HUES64 (cell line): ENCODE results near the gene IKBKE.
"Not testable (repeated sequence)": the region's sequence is repeated elsewhere in the genome, so short reads cannot be mapped to it uniquely, and the experiment has no call there.

Experiments used
- H3K27ac ChIP-seq: 2 replicates; pipeline ENCODE4 v1.7.0; 2013; ENCODE audit warnings: low read depth, low read length, inconsistent platforms
- H3K27me3 ChIP-seq: 2 replicates; pipeline ENCODE4 v1.6.1; 2013; ENCODE audit warnings: mild to moderate bottlenecking, low read length; ENCODE audit not compliant: insufficient read depth
- H3K36me3 ChIP-seq: 2 replicates; pipeline ENCODE4 v1.6.1; 2013; ENCODE audit warnings: mild to moderate bottlenecking, low read length; ENCODE audit not compliant: insufficient read depth
- H3K4me1 ChIP-seq: 2 replicates; pipeline ENCODE4 v1.6.1; 2013; ENCODE audit warnings: mild to moderate bottlenecking, low read length, moderate library complexity; ENCODE audit not compliant: insufficient read depth
- H3K4me3 ChIP-seq: 2 replicates; pipeline ENCODE4 v1.5.1; 2013; ENCODE audit warnings: mild to moderate bottlenecking, low read length, moderate library complexity
- H3K9ac ChIP-seq: 2 replicates; pipeline ENCODE4 v1.6.1; 2013; ENCODE audit warnings: mild to moderate bottlenecking, low read depth, low read length
- H3K9me3 ChIP-seq: 2 replicates; pipeline ENCODE4 v1.6.1; 2013; ENCODE audit warnings: low read depth, low read length; ENCODE audit not compliant: insufficient read depth
- WGBS: fragments of 150-250, 120-280 bp; methylation state at CpG from one replicate; pipeline ENCODE4 v1.1.7; 2013; ENCODE audit warnings: missing lambda C conversion rate; 5-methylcytosine and 5-hydroxymethylcytosine counted together

IKBKE gene

GRCh38 chr1:206476591-206476990 lies 6.3 kb downstream of the IKBKE start:
- Histone ChIP-seq H3K9ac (no peak overlapping the region), H3K4me3 (no peak overlapping the region), H3K27ac (no peak overlapping the region), H3K27me3 (no peaks in the 10 kb centered on the region), H3K4me1 (peaks cover 18% of the 10 kb centered on the region), H3K36me3 (peaks cover 7% of the 10 kb centered on the region; the same call in 1 of the 2 replicates), H3K9me3 (no peaks in the 10 kb centered on the region)
- 95% methylated on average over 14 of the region's 14 CpGs for WGBS

GRCh38 chr1:206477110-206477509 lies 6.8 kb downstream of the IKBKE start:
- Histone ChIP-seq H3K4me3 (no peak overlapping the region), H3K27ac (no peak overlapping the region), H3K4me1 (peaks cover 13% of the 10 kb centered on the region), H3K36me3 (peaks cover 7% of the 10 kb centered on the region; the same call in 1 of the 2 replicates), H3K9ac (no peak overlapping the region), H3K9me3 (no peaks in the 10 kb centered on the region), H3K27me3 (no peaks in the 10 kb centered on the region)
- WGBS: 95% methylated on average over 5 of the region's 5 CpGs

- no peak overlapping the region for H3K4me3 ChIP-seq
- 91% methylated on average over 20 of the region's 21 CpGs for WGBS
- peaks cover 11% of the 10 kb centered on the region; the same call in 1 of the 2 replicates for H3K36me3 ChIP-seq
- no peaks in the 10 kb centered on the region for H3K27me3 ChIP-seq
- H3K9ac ChIP-seq: no peak overlapping the region
- no peak overlapping the region for H3K27ac ChIP-seq
- H3K9me3 ChIP-seq: no peaks in the 10 kb centered on the region
- H3K4me1 ChIP-seq: peaks cover 7% of the 10 kb centered on the region; the same call in 1 of the 2 replicates
Measured at GRCh38 chr1:206477581-206478380, 7.5 kb downstream of the IKBKE start.

- no peak overlapping the region for H3K9ac ChIP-seq
- H3K4me3 ChIP-seq: no peak overlapping the region
- no peaks in the 10 kb centered on the region for H3K27me3 ChIP-seq
- H3K4me1 ChIP-seq: no peaks in the 10 kb centered on the region
- H3K36me3 ChIP-seq: peaks cover 17% of the 10 kb centered on the region; the same call in 1 of the 2 replicates
- no peak overlapping the region for H3K27ac ChIP-seq
- H3K9me3 ChIP-seq: no peaks in the 10 kb centered on the region
- 89% methylated on average over 11 of the region's 11 CpGs for WGBS
Measured at GRCh38 chr1:206478746-206479145, 8.5 kb downstream of the IKBKE start.

- H3K36me3 ChIP-seq: peaks cover 17% of the 10 kb centered on the region; the same call in 1 of the 2 replicates
- 76% methylated on average over 14 of the region's 14 CpGs for WGBS
- no peak overlapping the region for H3K9ac ChIP-seq
- H3K4me1 ChIP-seq: no peaks in the 10 kb centered on the region
- no peaks in the 10 kb centered on the region for H3K27me3 ChIP-seq
- no peak overlapping the region for H3K4me3 ChIP-seq
- H3K27ac ChIP-seq: no peak overlapping the region
- H3K9me3 ChIP-seq: no peaks in the 10 kb centered on the region
Measured at GRCh38 chr1:206479183-206480125, 9.2 kb downstream of the IKBKE start.

- 95% methylated on average over 8 of the region's 8 CpGs for WGBS
- Histone ChIP-seq H3K27ac (no peak overlapping the region), H3K4me1 (no peaks in the 10 kb centered on the region), H3K9ac (no peak overlapping the region), H3K4me3 (no peak overlapping the region), H3K27me3 (no peaks in the 10 kb centered on the region), H3K9me3 (no peaks in the 10 kb centered on the region), H3K36me3 (0 out of 2 replicates have a peak, but pooled peaks cover 14% of the 10 kb centered on the region)
Measured at GRCh38 chr1:206480211-206480610, 9.9 kb downstream of the IKBKE start.

- Histone ChIP-seq H3K9me3 (no peaks in the 10 kb centered on the region), H3K4me3 (no peak overlapping the region), H3K4me1 (no peaks in the 10 kb centered on the region), H3K27me3 (no peaks in the 10 kb centered on the region), H3K9ac (no peak overlapping the region), H3K27ac (no peak overlapping the region), H3K36me3 (0 out of 2 replicates have a peak, but pooled peaks cover 10% of the 10 kb centered on the region)
- WGBS: 95% methylated on average over 2 of the region's 2 CpGs
Measured at GRCh38 chr1:206482611-206483010, 12.3 kb downstream of the IKBKE start.

- not testable (repeated sequence) for H3K4me3 ChIP-seq, H3K9me3 ChIP-seq, H3K9ac ChIP-seq, H3K4me1 ChIP-seq, H3K27ac ChIP-seq, H3K27me3 ChIP-seq
- 91% methylated on average over 1 of the region's 1 CpG for WGBS
- 0 out of 2 replicates have a peak, but pooled peaks cover 10% of the 10 kb centered on the region for H3K36me3 ChIP-seq
Measured at GRCh38 chr1:206483864-206484263, 13.6 kb downstream of the IKBKE start.

- Histone ChIP-seq H3K27me3 (no peaks in the 10 kb centered on the region), H3K36me3 (0 out of 2 replicates have a peak, but pooled peaks cover 10% of the 10 kb centered on the region), H3K4me3 (no peak overlapping the region), H3K9me3 (no peaks in the 10 kb centered on the region), H3K9ac (no peak overlapping the region), H3K27ac (no peak overlapping the region), H3K4me1 (no peaks in the 10 kb centered on the region)
- 94% methylated on average over 10 of the region's 10 CpGs for WGBS
Measured at GRCh38 chr1:206484901-206485300, 14.6 kb downstream of the IKBKE start.

- Histone ChIP-seq H3K4me1 (no peaks in the 10 kb centered on the region), H3K9me3 (no peaks in the 10 kb centered on the region), H3K27me3 (no peaks in the 10 kb centered on the region), H3K4me3 (no peak overlapping the region), H3K9ac (no peak overlapping the region), H3K27ac (no peak overlapping the region), H3K36me3 (peaks cover 13% of the 10 kb centered on the region; the same call in 1 of the 2 replicates)
- 91% methylated on average over 15 of the region's 15 CpGs for WGBS
Measured at GRCh38 chr1:206486995-206487788, 16.9 kb downstream of the IKBKE start.
